GM23248 (cell line): Measurements from ENCODE around the gene SELL. TPM values are rescaled to one million over a fixed set of nuclear protein-coding genes. Genes with fewer than 3 reads are reported as not detected.
"Not testable (repeated sequence)": the region's sequence is repeated elsewhere in the genome, so short reads cannot be mapped to it uniquely, and the experiment has no call there.

ENCODE experiments used
- DNase-seq: peaks from one replicate; pipeline ENCODE4 v3.0.0-alpha.2; 2015
- H2AFZ ChIP-seq: fragments of 200-600 bp; sonication (generic); 2 replicates; pipeline ENCODE4 v1.6.1; 2016; ENCODE audit warnings: antibody characterized with exemption
- H3F3A ChIP-seq: fragments of 200-600 bp; sonication (generic); 2 replicates; pipeline ENCODE4 v1.6.1; 2016; ENCODE audit warnings: mild to moderate bottlenecking, antibody characterized with exemption, mixed run types; ENCODE audit not compliant: insufficient read depth
- H3K27ac ChIP-seq: fragments of 200-600 bp; sonication (generic); 2 replicates; pipeline ENCODE4 v1.5.1; 2016; ENCODE audit warnings: mild to moderate bottlenecking
- H3K27me3 ChIP-seq: fragments of 200-600 bp; sonication (generic); replicated peaks from 2 replicates; pipeline ENCODE4 v1.6.1; 2016; ENCODE audit warnings: mild to moderate bottlenecking; ENCODE audit not compliant: insufficient read depth
- H3K36me3 ChIP-seq: fragments of 200-600 bp; sonication (generic); 2 replicates; pipeline ENCODE4 v1.6.1; 2016; ENCODE audit warnings: low read depth, mild to moderate bottlenecking
- H3K4me1 ChIP-seq: fragments of 200-600 bp; sonication (generic); 2 replicates; pipeline ENCODE4 v1.6.1; 2016; ENCODE audit warnings: mild to moderate bottlenecking; ENCODE audit not compliant: insufficient read depth
- H3K4me2 ChIP-seq: fragments of 200-600 bp; sonication (generic); one replicate; pipeline ENCODE4 v1.6.1; 2016; ENCODE audit warnings: mild to moderate bottlenecking; ENCODE audit not compliant: unreplicated experiment
- H3K4me3 ChIP-seq: fragments of 200-600 bp; sonication (generic); 2 replicates; pipeline ENCODE4 v1.5.1; 2016; ENCODE audit warnings: mild to moderate bottlenecking
- H3K79me2 ChIP-seq: fragments of 200-600 bp; sonication (generic); 2 replicates; pipeline ENCODE4 v1.6.1; 2016; ENCODE audit warnings: mild to moderate bottlenecking; ENCODE audit not compliant: insufficient read depth
- H3K9ac ChIP-seq: fragments of 200-600 bp; sonication (generic); 2 replicates; pipeline ENCODE4 v1.6.1; 2016; ENCODE audit warnings: mild to moderate bottlenecking
- H3K9me2 ChIP-seq: fragments of 200-600 bp; sonication (generic); 2 replicates; pipeline ENCODE4 v1.6.1; 2016; ENCODE audit warnings: mixed run types, mild to moderate bottlenecking, moderate library complexity; ENCODE audit not compliant: insufficient read depth
- H3K9me3 ChIP-seq: fragments of 200-600 bp; sonication (generic); one replicate; pipeline ENCODE4 v1.6.1; 2017; ENCODE audit warnings: low read depth
- H4K20me1 ChIP-seq: fragments of 200-600 bp; sonication (generic); 2 replicates; pipeline ENCODE4 v1.6.0; 2016; ENCODE audit not compliant: insufficient read depth
- EZH2 ChIP-seq: fragments of 200-600 bp; sonication (generic); IDR thresholded peaks from 2 replicates; pipeline ENCODE4 v1.6.1; 2018; ENCODE audit warnings: antibody characterized with exemption, mild to moderate bottlenecking; ENCODE audit not compliant: insufficient read depth, poor library complexity, severe bottlenecking
- EZH2phosphoT487 ChIP-seq: fragments of 200-600 bp; sonication (generic); IDR thresholded peaks from 2 replicates; pipeline ENCODE4 v1.6.1; 2018; ENCODE audit warnings: antibody characterized with exemption, moderate library complexity, mild to moderate bottlenecking, low read depth; ENCODE audit not compliant: insufficient read depth
- WGBS, 2 experiments: methylation state at CpG; one replicate each; pipeline ENCODE4 v1.1.6; 2015 to 2017; ENCODE audit warnings: low lambda C conversion rate in 2 of 2, low coverage in 1 of 2; ENCODE audit errors: missing lambda C conversion rate in 2 of 2; 5-methylcytosine and 5-hydroxymethylcytosine counted together
- in situ Hi-C: fragments of 300-500 bp; cut with MboI; formaldehyde crosslinking; loops from 2 replicates; pipeline ENCODE4 v1.15.0; 2020
- polyA plus RNA-seq: library from polyadenylated mRNA; unstranded; fragments of >200 nt; fragmentation: Nextera tagmentation; extraction: Ambion mirVana; gene quantifications from 2 replicates; pipeline ENCODE4 v1.2.1, GENCODE V29; 2016
- total RNA-seq: library from RNA; depleted of rRNA; stranded (reverse); fragments of >200 nt; shearing (Covaris generic); gene quantifications from 2 replicates; pipeline ENCODE4 v1.2.3, GENCODE V29; 2014

Gene SELL
- total and polyA plus RNA-seq, 2 experiments from 2014 or later, result not detected

GRCh38 chr1:169670836-169671235 lies 40.6 kb downstream of the SELL start:
- H3K4me2 ChIP-seq, result no peak overlapping the region
- no peaks in the 10 kb centered on the region for H3K36me3 ChIP-seq
- no peaks in the 10 kb centered on the region for H3K79me2 ChIP-seq
- H2AFZ ChIP-seq, result no peak overlapping the region
- WGBS, 2 experiments, result 24% methylated on average over 3 of the region's 3 CpGs
- H3K27me3 ChIP-seq, result no peaks in the 10 kb centered on the region; the same call in 1 of the 2 replicates
- DNase-seq, result no peak
- no peak overlapping the region for H3K4me3 ChIP-seq
- TF ChIP-seq EZH2 (no peak), EZH2phosphoT487 (no peak)
- no peaks in the 10 kb centered on the region for H4K20me1 ChIP-seq
- H3K9me2 ChIP-seq, result no peaks in the 10 kb centered on the region
- no peaks in the 10 kb centered on the region for H3K9me3 ChIP-seq
- in situ Hi-C loops, result no loop called here
- H3F3A ChIP-seq, result peaks cover 4% of the 10 kb centered on the region; the same call in 1 of the 2 replicates
- no peak overlapping the region for H3K27ac ChIP-seq
- no peaks in the 10 kb centered on the region for H3K4me1 ChIP-seq
- no peak overlapping the region for H3K9ac ChIP-seq

GRCh38 chr1:169670244-169670643 lies 41.2 kb downstream of the SELL start:
- H3K27ac ChIP-seq, H3K9me2 ChIP-seq, H3F3A ChIP-seq, H2AFZ ChIP-seq, H3K4me2 ChIP-seq, H3K4me1 ChIP-seq, H3K9ac ChIP-seq, H3K79me2 ChIP-seq, H3K4me3 ChIP-seq, H4K20me1 ChIP-seq, in situ Hi-C loops, DNase-seq, H3K9me3 ChIP-seq, H3K36me3 ChIP-seq, H3K27me3 ChIP-seq: not testable (repeated sequence)
- WGBS, 2 experiments, result 35 to 36% methylated on average over 3 of the region's 3 CpGs

GRCh38 chr1:169667699-169668596 lies 43.5 kb downstream of the SELL start:
- DNase-seq, H3K36me3 ChIP-seq, H3K27ac ChIP-seq, H3K9me3 ChIP-seq, H3K9me2 ChIP-seq, H2AFZ ChIP-seq, H3K4me3 ChIP-seq, H3K4me1 ChIP-seq, H3F3A ChIP-seq, H3K4me2 ChIP-seq, H4K20me1 ChIP-seq, in situ Hi-C loops, H3K79me2 ChIP-seq, H3K27me3 ChIP-seq, H3K9ac ChIP-seq: not testable (repeated sequence)
- WGBS, 2 experiments, result 74 to 77% methylated on average over 24 to 25 of the region's 28 CpGs

GRCh38 chr1:169667227-169667639 lies 44.2 kb downstream of the SELL start:
- H4K20me1 ChIP-seq, H3K79me2 ChIP-seq, H3K4me1 ChIP-seq, H3F3A ChIP-seq, H3K4me2 ChIP-seq, in situ Hi-C loops, H2AFZ ChIP-seq, H3K36me3 ChIP-seq, H3K4me3 ChIP-seq, H3K9me3 ChIP-seq, DNase-seq, H3K27me3 ChIP-seq, H3K27ac ChIP-seq, H3K9me2 ChIP-seq, H3K9ac ChIP-seq: not testable (repeated sequence)
- 22 to 41% methylated on average over 2 of the region's 2 CpGs for WGBS, 2 experiments

- H4K20me1 ChIP-seq, H3K4me2 ChIP-seq, H3K9me3 ChIP-seq, H3F3A ChIP-seq, H2AFZ ChIP-seq, DNase-seq, H3K27ac ChIP-seq, in situ Hi-C loops, H3K79me2 ChIP-seq, H3K9me2 ChIP-seq, H3K9ac ChIP-seq, H3K4me1 ChIP-seq, H3K27me3 ChIP-seq, H3K36me3 ChIP-seq, H3K4me3 ChIP-seq: not testable (repeated sequence)
- WGBS, 2 experiments, result 49% methylated on average over 8 of the region's 8 CpGs
Measured at GRCh38 chr1:169662680-169663079, 48.7 kb downstream of the SELL start.

GRCh38 chr1:169661066-169661465 lies 50.4 kb downstream of the SELL start:
- H3K9me2 ChIP-seq, H3K9me3 ChIP-seq, H3K27me3 ChIP-seq, H3K79me2 ChIP-seq, in situ Hi-C loops, H3K4me3 ChIP-seq, DNase-seq, H3K9ac ChIP-seq, H3K36me3 ChIP-seq, H3F3A ChIP-seq, H4K20me1 ChIP-seq, H3K4me2 ChIP-seq, H3K27ac ChIP-seq, H2AFZ ChIP-seq, H3K4me1 ChIP-seq: not testable (repeated sequence)
- 73 to 78% methylated on average over 13 to 15 of the region's 16 CpGs for WGBS, 2 experiments

GRCh38 chr1:169658777-169659176 lies 52.6 kb downstream of the SELL start:
- H3K4me1 ChIP-seq, DNase-seq, H3K27me3 ChIP-seq, H3K27ac ChIP-seq, H3K36me3 ChIP-seq, H3K79me2 ChIP-seq, H4K20me1 ChIP-seq, H3K4me3 ChIP-seq, in situ Hi-C loops, H3F3A ChIP-seq, H3K9me2 ChIP-seq, H3K4me2 ChIP-seq, H2AFZ ChIP-seq, H3K9me3 ChIP-seq, H3K9ac ChIP-seq: not testable (repeated sequence)
